WERI-Rb-1 (cell line): ENCODE measurements around the gene AGAP1.

Experiments used
- DNase-seq: peaks from one replicate; pipeline ENCODE4 v3.0.0-alpha.2; 2020
- H3K27ac ChIP-seq: fragments of 250-450 bp; sonication (Bioruptor Pico); 2 replicates; pipeline ENCODE4 v1.5.1; 2020; ENCODE audit warnings: mild to moderate bottlenecking, moderate library complexity
- H3K27me3 ChIP-seq: fragments of 250-450 bp; sonication (Bioruptor Pico); 2 replicates; pipeline ENCODE4 v1.5.1; 2021; ENCODE audit warnings: mild to moderate bottlenecking, low read depth, moderate library complexity; ENCODE audit not compliant: insufficient read depth, severe bottlenecking
- H3K36me3 ChIP-seq: fragments of 250-450 bp; sonication (Bioruptor Pico); 2 replicates; pipeline ENCODE4 v1.5.1; 2020; ENCODE audit warnings: mild to moderate bottlenecking, moderate library complexity
- H3K4me3 ChIP-seq: 2 replicates; pipeline ENCODE4 v1.5.1; 2011; ENCODE audit warnings: low read depth, mild to moderate bottlenecking, control low read depth, low read length
- H3K9me3 ChIP-seq: fragments of 250-450 bp; sonication (Bioruptor Pico); 2 replicates; pipeline ENCODE4 v1.5.1; 2021; ENCODE audit warnings: mild to moderate bottlenecking, moderate library complexity; ENCODE audit not compliant: severe bottlenecking
- TF ChIP-seq, protein P1 (sequence below): IDR thresholded peaks from 2 replicates; pipeline ENCODE4 v1.5.1; 2011; ENCODE audit warnings: low read depth, mild to moderate bottlenecking, control low read depth, inconsistent platforms, low read length

The AGAP1 gene

DNA sequence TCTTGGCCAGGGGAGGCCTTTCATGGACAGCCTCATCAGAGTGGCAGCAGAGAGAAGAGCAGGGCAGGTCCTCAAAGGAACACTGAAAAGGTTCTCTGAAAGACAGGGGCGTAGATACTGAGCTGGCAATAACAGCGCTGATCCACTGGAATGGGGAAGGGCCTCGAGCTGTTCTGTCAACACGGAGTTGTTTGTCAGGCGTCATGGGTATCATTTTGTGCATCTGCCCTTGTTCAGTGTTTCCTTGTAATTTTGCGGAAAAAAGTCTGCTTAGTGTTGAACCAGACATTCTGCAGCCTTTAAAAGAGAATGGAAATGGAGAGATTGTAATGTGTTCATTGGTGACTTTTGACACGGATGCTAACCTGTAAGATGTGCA lies 21.5 kb downstream of the AGAP1 start:
- Histone ChIP-seq H3K27ac (no peak overlapping the region), H3K27me3 (no peaks in the 10 kb centered on the region), H3K36me3 (no peaks in the 10 kb centered on the region), H3K9me3 (no peaks in the 10 kb centered on the region), H3K4me3 (no peak overlapping the region)
- no peak for DNase-seq
- TF ChIP-seq, protein P1, sequence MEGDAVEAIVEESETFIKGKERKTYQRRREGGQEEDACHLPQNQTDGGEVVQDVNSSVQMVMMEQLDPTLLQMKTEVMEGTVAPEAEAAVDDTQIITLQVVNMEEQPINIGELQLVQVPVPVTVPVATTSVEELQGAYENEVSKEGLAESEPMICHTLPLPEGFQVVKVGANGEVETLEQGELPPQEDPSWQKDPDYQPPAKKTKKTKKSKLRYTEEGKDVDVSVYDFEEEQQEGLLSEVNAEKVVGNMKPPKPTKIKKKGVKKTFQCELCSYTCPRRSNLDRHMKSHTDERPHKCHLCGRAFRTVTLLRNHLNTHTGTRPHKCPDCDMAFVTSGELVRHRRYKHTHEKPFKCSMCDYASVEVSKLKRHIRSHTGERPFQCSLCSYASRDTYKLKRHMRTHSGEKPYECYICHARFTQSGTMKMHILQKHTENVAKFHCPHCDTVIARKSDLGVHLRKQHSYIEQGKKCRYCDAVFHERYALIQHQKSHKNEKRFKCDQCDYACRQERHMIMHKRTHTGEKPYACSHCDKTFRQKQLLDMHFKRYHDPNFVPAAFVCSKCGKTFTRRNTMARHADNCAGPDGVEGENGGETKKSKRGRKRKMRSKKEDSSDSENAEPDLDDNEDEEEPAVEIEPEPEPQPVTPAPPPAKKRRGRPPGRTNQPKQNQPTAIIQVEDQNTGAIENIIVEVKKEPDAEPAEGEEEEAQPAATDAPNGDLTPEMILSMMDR, result no peak

DNA sequence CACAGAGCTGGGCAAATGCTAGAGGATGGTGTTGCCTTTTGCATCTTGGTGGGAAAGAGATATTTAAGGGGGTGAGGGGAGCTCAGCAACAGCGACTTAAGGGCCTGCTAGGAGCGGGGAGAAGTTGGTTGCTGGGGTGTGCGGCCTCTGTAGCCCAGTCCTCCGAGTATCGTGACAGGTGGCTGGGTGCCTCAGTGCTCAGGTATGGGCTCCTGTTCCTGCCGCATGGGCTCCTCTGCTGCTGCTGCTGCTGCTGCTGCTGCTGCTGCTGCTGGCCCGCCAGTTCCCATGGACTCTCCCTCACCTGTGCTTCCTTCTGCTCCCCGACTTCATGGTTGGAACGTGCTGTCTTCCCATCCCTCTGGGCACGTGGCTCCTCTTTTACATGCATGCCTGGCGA lies 22.0 kb downstream of the AGAP1 start:
- Histone ChIP-seq H3K27me3 (no peaks in the 10 kb centered on the region), H3K27ac (no peak overlapping the region), H3K36me3 (no peaks in the 10 kb centered on the region), H3K4me3 (no peak overlapping the region), H3K9me3 (no peaks in the 10 kb centered on the region)
- no peak for DNase-seq
- TF ChIP-seq, protein P1, result no peak

DNA sequence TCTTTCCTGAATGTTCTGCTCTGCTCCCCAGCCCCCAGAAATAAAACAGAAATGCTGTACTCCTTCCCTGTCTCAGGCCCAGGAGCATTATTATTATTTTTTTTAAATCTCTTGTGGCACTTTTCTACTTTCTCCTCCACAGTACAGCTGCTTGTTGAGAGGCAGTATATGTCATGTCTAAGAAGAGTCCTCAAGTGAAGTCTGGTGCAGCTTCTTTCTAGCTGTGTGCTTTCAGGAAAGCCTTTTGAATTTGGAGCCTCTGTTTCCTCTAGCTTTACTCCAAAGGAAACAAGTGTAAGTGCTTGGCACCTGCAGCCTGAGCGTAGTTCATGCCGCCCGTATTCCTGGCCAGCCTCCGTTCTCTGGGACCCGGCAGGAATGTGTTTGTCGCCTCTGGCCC lies 22.4 kb downstream of the AGAP1 start:
- H3K36me3 ChIP-seq, result no peaks in the 10 kb centered on the region
- H3K27me3 ChIP-seq, result no peaks in the 10 kb centered on the region
- H3K9me3 ChIP-seq, result no peaks in the 10 kb centered on the region
- TF ChIP-seq, protein P1, result no peak
- no peak for DNase-seq
- no peak overlapping the region for H3K27ac ChIP-seq
- H3K4me3 ChIP-seq, result no peak overlapping the region

DNA sequence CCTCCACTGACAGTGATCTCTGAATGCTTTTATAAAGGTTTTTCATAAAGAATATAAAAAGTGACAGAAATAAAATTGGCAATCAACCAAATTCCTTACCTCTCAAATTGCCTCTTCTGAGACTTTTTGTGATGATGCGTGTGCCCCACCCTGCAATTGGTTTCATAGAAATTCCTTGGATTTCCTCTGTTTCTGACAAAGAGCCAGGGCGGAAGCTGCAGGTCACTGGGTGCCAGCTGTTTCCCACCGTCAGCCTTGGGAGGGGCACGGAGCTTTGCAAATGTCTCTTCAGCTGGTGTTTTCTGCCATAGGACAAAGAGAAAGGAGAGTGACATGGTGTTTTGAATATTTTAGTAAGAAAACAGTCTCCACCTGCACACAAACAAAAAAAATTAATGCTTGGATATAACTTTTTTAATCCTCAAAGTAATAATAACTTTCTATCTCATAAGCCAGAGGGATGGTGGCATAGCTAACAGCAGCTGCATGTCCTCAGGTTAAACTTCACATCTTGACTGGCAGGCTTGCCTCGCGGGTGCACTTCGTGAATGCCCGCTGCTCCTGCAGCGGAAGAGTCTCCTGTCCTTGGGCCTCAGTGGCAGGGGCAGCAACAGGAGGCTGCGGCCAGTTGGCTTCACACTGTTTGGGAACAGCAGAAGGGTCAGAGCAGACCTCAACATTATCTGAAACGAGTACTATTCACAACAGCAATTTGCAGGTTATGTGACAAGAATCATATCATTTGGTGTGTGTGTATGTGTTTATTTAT lies 24.7 kb downstream of the AGAP1 start:
- H3K27ac ChIP-seq, result no peak overlapping the region
- TF ChIP-seq, protein P1, result no peak
- DNase-seq, result no peak

DNA sequence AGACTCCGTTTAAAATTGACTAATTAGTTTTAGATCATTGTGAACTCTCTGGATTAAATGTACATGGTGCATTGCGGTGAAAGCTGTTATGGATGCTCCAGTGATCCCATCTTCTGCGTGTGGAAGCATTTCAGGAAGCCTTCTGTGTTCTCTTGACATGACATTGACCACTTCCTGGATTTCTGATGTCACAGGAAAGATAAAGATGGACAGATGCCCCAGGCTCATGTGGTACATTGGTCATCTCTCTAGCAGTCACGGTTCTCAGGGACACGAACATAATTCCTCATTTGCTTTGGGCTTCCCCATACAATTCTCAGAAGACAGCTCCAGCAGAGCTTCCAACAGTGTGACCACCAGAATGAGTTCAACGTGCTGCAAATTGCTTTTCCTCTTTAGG lies 26.9 kb downstream of the AGAP1 start:
- TF ChIP-seq, protein P1, result no peak
- Histone ChIP-seq H3K27me3 (no peaks in the 10 kb centered on the region), H3K9me3 (no peaks in the 10 kb centered on the region), H3K27ac (no peak overlapping the region), H3K4me3 (no peak overlapping the region), H3K36me3 (no peaks in the 10 kb centered on the region)
- DNase-seq, result no peak

More for the DNA sequence above, 24.7 kb downstream of the AGAP1 start:
- H3K36me3 ChIP-seq, result no peaks in the 10 kb centered on the region
- H3K9me3 ChIP-seq, result no peaks in the 10 kb centered on the region
- no peak overlapping the region for H3K4me3 ChIP-seq
- H3K27me3 ChIP-seq, result no peaks in the 10 kb centered on the region

DNA sequence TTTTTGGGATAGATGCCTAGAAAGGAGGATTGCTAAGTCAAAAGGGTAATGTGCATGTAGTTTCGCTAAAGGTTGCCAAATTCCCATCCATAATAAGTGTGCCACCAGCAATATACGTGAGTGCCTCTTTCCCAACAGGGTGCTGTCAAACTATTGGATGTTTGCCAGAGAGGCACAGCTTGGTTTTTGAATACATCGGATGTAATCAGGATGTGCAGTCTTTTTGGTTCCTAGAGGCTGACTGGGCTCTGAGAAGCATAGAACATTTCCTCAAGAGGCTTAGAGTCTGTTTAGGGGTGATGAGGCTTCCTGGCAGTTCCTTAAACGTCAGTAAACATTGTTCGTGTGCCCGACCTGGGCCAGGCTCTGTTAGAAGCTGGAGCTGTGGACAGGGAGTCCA lies 28.0 kb downstream of the AGAP1 start:
- Histone ChIP-seq H3K4me3 (no peak overlapping the region), H3K27me3 (no peaks in the 10 kb centered on the region), H3K27ac (no peak overlapping the region), H3K36me3 (no peaks in the 10 kb centered on the region), H3K9me3 (no peaks in the 10 kb centered on the region)
- TF ChIP-seq, protein P1, result no peak
- no peak for DNase-seq
